ENCODE results near the gene KCNQ1. TPM values are rescaled to one million over a fixed set of nuclear protein-coding genes. Genes with fewer than 3 reads are reported as not detected.

Gene KCNQ1
- total RNA-seq, 1 experiment from 2014 or later: 2.3 TPM

DNA sequence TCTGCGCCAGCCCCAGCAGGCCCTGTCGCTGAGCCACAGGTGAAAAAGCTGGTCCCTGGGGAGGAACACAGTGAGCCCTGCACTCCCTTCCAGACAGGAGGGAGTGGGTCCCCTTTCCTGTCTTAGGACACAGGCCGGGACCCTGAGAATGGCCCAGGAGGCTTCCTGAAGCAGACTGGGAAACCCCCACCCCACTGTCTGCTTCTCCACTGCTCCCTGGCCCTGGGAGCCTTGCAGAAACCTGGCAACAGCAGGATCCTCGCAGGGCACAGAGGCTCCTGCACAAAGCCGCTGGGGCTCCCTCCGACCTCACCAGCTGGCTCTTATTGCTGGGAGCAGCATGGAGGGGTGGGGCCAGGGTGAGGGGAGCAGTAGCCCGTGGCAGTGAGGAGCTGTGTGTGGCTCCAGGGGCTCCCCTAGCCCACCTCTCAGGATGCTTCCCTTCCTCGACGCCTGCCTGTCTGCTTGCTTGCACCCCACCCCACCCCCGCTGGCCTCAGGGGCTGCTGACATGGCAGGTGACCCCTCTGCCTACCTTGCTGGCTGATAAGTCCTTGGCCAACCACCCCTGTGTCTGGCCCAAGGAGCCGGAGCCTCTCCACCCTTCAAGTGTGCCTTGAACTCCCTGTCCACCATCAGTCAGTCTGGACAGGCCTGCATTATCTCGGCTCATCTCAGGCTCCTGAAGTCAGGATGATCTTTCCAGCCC is 327.1 kb downstream of the KCNQ1 start:
- H3K27me3 ChIP-seq (ENCODE audit: insufficient read depth, low read length): peaks cover 12% of the 10 kb centered on the region; the same call in 1 of the 2 replicates
- Mint-ChIP-seq H3K9me3 (no peaks in the 10 kb centered on the region; a peak in 1 of 5 replicates), H3K4me1 (peaks cover 0 to 5% of the 10 kb centered on the region in 2 experiments; a peak in 2 of 4 replicates), H3K27me3 (ENCODE audit: low read depth) (peaks cover 97% of the 10 kb centered on the region), H3K27ac (peak overlapping the region in 1 of 3 experiments; percentile 61; a peak in 1 of 7 replicates), H3K36me3 (ENCODE audit: insufficient read depth in 1 of 3, low read depth in 3 of 3) (no peaks in the 10 kb centered on the region; a peak in 1 of 7 replicates), H3K4me3 (no peak overlapping the region; a peak in 2 of 5 replicates)
- no peaks in the 10 kb centered on the region for H3K79me2 ChIP-seq (ENCODE audit: insufficient read depth, low read length)
- H3K4me2 ChIP-seq (ENCODE audit: insufficient read depth, insufficient read length, low read length): no peak overlapping the region
- H3K23me2 ChIP-seq (ENCODE audit: insufficient read length, low read depth, low read length, poor library complexity, severe bottlenecking): no peaks in the 10 kb centered on the region
- H3K23ac ChIP-seq (ENCODE audit: insufficient read length, low read depth, low read length): no peak overlapping the region
- no peak overlapping the region for H3K27ac ChIP-seq (ENCODE audit: insufficient read length, low read depth, low read length)
- no peak overlapping the region for H3K4ac ChIP-seq (ENCODE audit: low read depth, low read length)
- no peak overlapping the region for H3T11ph ChIP-seq (ENCODE audit: low read length)
- no peaks in the 10 kb centered on the region for H4K20me1 ChIP-seq (ENCODE audit: control insufficient read depth, insufficient read depth, insufficient read length)
- no CpG with 5 or more reads among the region's 12 CpGs for WGBS (ENCODE audit: extremely low coverage, insufficient read length, low lambda C conversion rate)
- H2BK120ac ChIP-seq (ENCODE audit: low read depth, low read length, poor library complexity, severe bottlenecking): no peak overlapping the region
- H2BK15ac ChIP-seq (ENCODE audit: low read depth, low read length): no peak overlapping the region
- no peak overlapping the region for H2BK5ac ChIP-seq (ENCODE audit: insufficient read length, low read length)
- no peak overlapping the region for H4K5ac ChIP-seq (ENCODE audit: insufficient read length, low read depth, low read length)
- no peaks in the 10 kb centered on the region for H3K79me1 ChIP-seq (ENCODE audit: insufficient read depth, low read depth, low read length, poor library complexity, severe bottlenecking)
- TF ChIP-seq, protein P1, sequence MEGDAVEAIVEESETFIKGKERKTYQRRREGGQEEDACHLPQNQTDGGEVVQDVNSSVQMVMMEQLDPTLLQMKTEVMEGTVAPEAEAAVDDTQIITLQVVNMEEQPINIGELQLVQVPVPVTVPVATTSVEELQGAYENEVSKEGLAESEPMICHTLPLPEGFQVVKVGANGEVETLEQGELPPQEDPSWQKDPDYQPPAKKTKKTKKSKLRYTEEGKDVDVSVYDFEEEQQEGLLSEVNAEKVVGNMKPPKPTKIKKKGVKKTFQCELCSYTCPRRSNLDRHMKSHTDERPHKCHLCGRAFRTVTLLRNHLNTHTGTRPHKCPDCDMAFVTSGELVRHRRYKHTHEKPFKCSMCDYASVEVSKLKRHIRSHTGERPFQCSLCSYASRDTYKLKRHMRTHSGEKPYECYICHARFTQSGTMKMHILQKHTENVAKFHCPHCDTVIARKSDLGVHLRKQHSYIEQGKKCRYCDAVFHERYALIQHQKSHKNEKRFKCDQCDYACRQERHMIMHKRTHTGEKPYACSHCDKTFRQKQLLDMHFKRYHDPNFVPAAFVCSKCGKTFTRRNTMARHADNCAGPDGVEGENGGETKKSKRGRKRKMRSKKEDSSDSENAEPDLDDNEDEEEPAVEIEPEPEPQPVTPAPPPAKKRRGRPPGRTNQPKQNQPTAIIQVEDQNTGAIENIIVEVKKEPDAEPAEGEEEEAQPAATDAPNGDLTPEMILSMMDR (conservative IDR thresholded peaks at IDR 0.05): no peak
- H3K14ac ChIP-seq (ENCODE audit: insufficient read depth, low read length): peak overlapping the region; percentile 2; the same call in 1 of the 2 replicates
- no peaks in the 10 kb centered on the region for H3K9me3 ChIP-seq (ENCODE audit: control insufficient read depth, low read depth, low read length)
- H3K4me1 ChIP-seq (ENCODE audit: insufficient read depth, low read length): no peaks in the 10 kb centered on the region
- H3K9ac ChIP-seq (ENCODE audit: extremely low read depth, insufficient read length, low read length): no peak overlapping the region
- H2AFZ ChIP-seq (ENCODE audit: low read length): no peak overlapping the region
- no peak overlapping the region for H4K91ac ChIP-seq (ENCODE audit: insufficient read length, low read depth, low read length)
- no peak overlapping the region for H2BK20ac ChIP-seq (ENCODE audit: low read depth, low read length, poor library complexity, severe bottlenecking)
- H3K18ac ChIP-seq (ENCODE audit: insufficient read length, low read depth, low read length): no peak overlapping the region
- H2AK5ac ChIP-seq (ENCODE audit: insufficient read length, low read length): no peak overlapping the region
- peak; percentile 20 for DNase-seq
- no peak overlapping the region for H2BK12ac ChIP-seq (ENCODE audit: insufficient read length, low read depth, low read length)
- no peak overlapping the region for H3K56ac ChIP-seq (ENCODE audit: insufficient read length, low read depth, low read length)
- no peak overlapping the region for H4K8ac ChIP-seq (replicated peaks; ENCODE audit: insufficient read length, low read depth, low read length)

Measured in H9 (cell line).